ENCODE data around the gene SENP8.
"Not testable (repeated sequence)": the region's sequence is repeated elsewhere in the genome, so short reads cannot be mapped to it uniquely, and the experiment has no call there.

The SENP8 gene

GRCh38 chr15:72118017-72118978 is at the start of gene SENP8, which contains the start of gene MYO9A:
Gene SENP8 (plus strand): TSS chr15:72118403. CDS start chr15:72139624, 21,221 bp downstream.
Gene MYO9A (minus strand): TSS chr15:72118150. CDS start chr15:72046563, 71,587 bp downstream.
- H3K27ac ChIP-seq, result peak within 1 kb of the TSS; percentile 80 to 97 (median 95)
- H3K4me3 ChIP-seq, result peak within 1 kb of the TSS; percentile 74 to 94 (median 90)

GRCh38 chr15:72068856-72069255 is 49.3 kb upstream of the SENP8 start:
- Histone ChIP-seq H3K27ac (no peak overlapping the region), H3K4me3 (no peak overlapping the region)

GRCh38 chr15:72070817-72071447 is 47.3 kb upstream of the SENP8 start:
- H3K27ac ChIP-seq, result no peak overlapping the region
- H3K4me3 ChIP-seq, result no peak overlapping the region

- H3K27ac ChIP-seq, H3K4me3 ChIP-seq: not testable (repeated sequence)
These were observed 46.8 kb upstream of the SENP8 start for GRCh38 chr15:72071448-72071825.

- Histone ChIP-seq H3K27ac (no peak overlapping the region), H3K4me3 (no peak overlapping the region)
These were observed 43.7 kb upstream of the SENP8 start for GRCh38 chr15:72074335-72075060.

GRCh38 chr15:72077950-72078349 is 40.3 kb upstream of the SENP8 start:
- Histone ChIP-seq H3K4me3 (no peak overlapping the region), H3K27ac (no peak overlapping the region)

GRCh38 chr15:72078887-72079286 is 39.3 kb upstream of the SENP8 start:
- Histone ChIP-seq H3K27ac (no peak overlapping the region), H3K4me3 (no peak overlapping the region)

- Histone ChIP-seq H3K4me3 (no peak overlapping the region), H3K27ac (no peak overlapping the region)
These were observed 36.0 kb upstream of the SENP8 start for GRCh38 chr15:72082176-72082575.

GRCh38 chr15:72086010-72086697 is 32.0 kb upstream of the SENP8 start:
- H3K4me3 ChIP-seq, result no peak overlapping the region
- no peak overlapping the region for H3K27ac ChIP-seq

GRCh38 chr15:72086920-72087648 is 31.1 kb upstream of the SENP8 start:
- no peak overlapping the region for H3K4me3 ChIP-seq
- H3K27ac ChIP-seq, result no peak overlapping the region

GRCh38 chr15:72092006-72092405 is 26.2 kb upstream of the SENP8 start:
- no peak overlapping the region for H3K4me3 ChIP-seq
- no peak overlapping the region for H3K27ac ChIP-seq

- H3K4me3 ChIP-seq, result no peak overlapping the region
- H3K27ac ChIP-seq, result no peak overlapping the region
These were observed 25.5 kb upstream of the SENP8 start for GRCh38 chr15:72092691-72093090.

- Histone ChIP-seq H3K4me3 (no peak overlapping the region), H3K27ac (no peak overlapping the region)
These were observed 21.4 kb upstream of the SENP8 start for GRCh38 chr15:72096796-72097195.

GRCh38 chr15:72098040-72098439 is 20.2 kb upstream of the SENP8 start:
- no peak overlapping the region for H3K27ac ChIP-seq
- H3K4me3 ChIP-seq, result no peak overlapping the region

- Histone ChIP-seq H3K27ac (no peak overlapping the region), H3K4me3 (no peak overlapping the region)
These were observed 19.0 kb upstream of the SENP8 start for GRCh38 chr15:72099155-72099554.

- not testable (repeated sequence) for H3K4me3 ChIP-seq, H3K27ac ChIP-seq
These were observed 17.7 kb upstream of the SENP8 start for GRCh38 chr15:72100551-72100950.

- no peak overlapping the region for H3K27ac ChIP-seq
- H3K4me3 ChIP-seq, result no peak overlapping the region
These were observed 13.1 kb upstream of the SENP8 start for GRCh38 chr15:72105111-72105510.

GRCh38 chr15:72106068-72106467 is 12.1 kb upstream of the SENP8 start:
- H3K4me3 ChIP-seq, result no peak overlapping the region
- H3K27ac ChIP-seq, result no peak overlapping the region

- Histone ChIP-seq H3K4me3 (no peak overlapping the region), H3K27ac (no peak overlapping the region)
These were observed 7.8 kb upstream of the SENP8 start for GRCh38 chr15:72110355-72110754.

Measured in skin epidermis (tissue), 12 donors.